H9 (cell line): ENCODE results near the gene CALHM3. TPM values are rescaled to one million over a fixed set of nuclear protein-coding genes. Genes with fewer than 3 reads are reported as not detected.

Experiments used
- DNase-seq: peaks from one replicate; pipeline ENCODE4 v3.0.0-alpha.2; 2017
- H2AFZ ChIP-seq: one replicate; pipeline ENCODE4 v1.6.1; 2013; ENCODE audit warnings: mild to moderate bottlenecking, low read length, control low read depth, moderate library complexity
- H2AK5ac ChIP-seq: 2 replicates; pipeline ENCODE4 v1.6.1; 2013; ENCODE audit warnings: low read length, control low read depth, mixed read lengths; ENCODE audit not compliant: insufficient read length
- H2BK120ac ChIP-seq: one replicate; pipeline ENCODE4 v1.6.1; 2013; ENCODE audit warnings: low read depth, mild to moderate bottlenecking, low read length, control low read depth, inconsistent platforms; ENCODE audit not compliant: poor library complexity, severe bottlenecking
- H2BK12ac ChIP-seq: 2 replicates; pipeline ENCODE4 v1.6.1; 2013; ENCODE audit warnings: low read length, control low read depth, mixed read lengths, low read depth; ENCODE audit not compliant: insufficient read length
- H2BK15ac ChIP-seq: 2 replicates; pipeline ENCODE4 v1.6.1; 2013; ENCODE audit warnings: low read depth, low read length, control low read depth
- H2BK20ac ChIP-seq: one replicate; pipeline ENCODE4 v1.6.1; 2013; ENCODE audit warnings: low read depth, mild to moderate bottlenecking, low read length, control low read depth, inconsistent platforms; ENCODE audit not compliant: poor library complexity, severe bottlenecking
- H2BK5ac ChIP-seq: 2 replicates; pipeline ENCODE4 v1.6.1; 2013; ENCODE audit warnings: low read length, control low read depth, mixed read lengths; ENCODE audit not compliant: insufficient read length
- H3K14ac ChIP-seq: 2 replicates; pipeline ENCODE4 v1.6.1; 2013; ENCODE audit warnings: low read length, control low read depth; ENCODE audit not compliant: insufficient read depth
- H3K18ac ChIP-seq: 2 replicates; pipeline ENCODE4 v1.6.1; 2013; ENCODE audit warnings: low read depth, mild to moderate bottlenecking, mixed read lengths, low read length, control low read depth; ENCODE audit not compliant: insufficient read length
- H3K23ac ChIP-seq: 2 replicates; pipeline ENCODE4 v1.6.1; 2013; ENCODE audit warnings: low read length, control low read depth, mixed read lengths, low read depth; ENCODE audit not compliant: insufficient read length
- H3K23me2 ChIP-seq: 2 replicates; pipeline ENCODE4 v1.6.1; 2013; ENCODE audit warnings: low read depth, mild to moderate bottlenecking, mixed read lengths, low read length, control low read depth; ENCODE audit not compliant: insufficient read length, poor library complexity, severe bottlenecking
- H3K27ac ChIP-seq: 2 replicates; pipeline ENCODE4 v1.5.1; 2013; ENCODE audit warnings: low read length, control low read depth, mixed read lengths, low read depth; ENCODE audit not compliant: insufficient read length
- H3K27me3 ChIP-seq: 2 replicates; pipeline ENCODE4 v1.6.1; 2013; ENCODE audit warnings: low read length, control low read depth, inconsistent platforms; ENCODE audit not compliant: insufficient read depth
- H3K4ac ChIP-seq: 2 replicates; pipeline ENCODE4 v1.6.1; 2013; ENCODE audit warnings: low read depth, mild to moderate bottlenecking, control low read depth, inconsistent platforms, low read length, moderate library complexity
- H3K4me1 ChIP-seq: 2 replicates; pipeline ENCODE4 v1.6.1; 2013; ENCODE audit warnings: low read length, control low read depth, inconsistent platforms; ENCODE audit not compliant: insufficient read depth
- H3K4me2 ChIP-seq: 2 replicates; pipeline ENCODE4 v1.6.1; 2013; ENCODE audit warnings: low read length, control low read depth, mixed read lengths; ENCODE audit not compliant: insufficient read length, insufficient read depth
- H3K56ac ChIP-seq: 2 replicates; pipeline ENCODE4 v1.6.1; 2013; ENCODE audit warnings: low read depth, mild to moderate bottlenecking, mixed read lengths, low read length, control low read depth; ENCODE audit not compliant: insufficient read length
- H3K79me1 ChIP-seq: 2 replicates; pipeline ENCODE4 v1.6.1; 2013; ENCODE audit warnings: low read depth, mild to moderate bottlenecking, moderate library complexity, low read length, control low read depth, inconsistent platforms; ENCODE audit not compliant: insufficient read depth, poor library complexity, severe bottlenecking
- H3K79me2 ChIP-seq: 2 replicates; pipeline ENCODE4 v1.6.1; 2013; ENCODE audit warnings: low read length, control low read depth, inconsistent platforms; ENCODE audit not compliant: insufficient read depth
- H3K9ac ChIP-seq: 2 replicates; pipeline ENCODE4 v1.6.1; 2013; ENCODE audit warnings: low read length, control low read depth, mixed read lengths; ENCODE audit not compliant: insufficient read length; ENCODE audit errors: extremely low read depth
- H3K9me3 ChIP-seq: one replicate; pipeline ENCODE4 v1.6.1; 2013; ENCODE audit warnings: low read depth, low read length, inconsistent platforms; ENCODE audit not compliant: control insufficient read depth
- H3T11ph ChIP-seq: one replicate; pipeline ENCODE4 v1.6.1; 2013; ENCODE audit warnings: mild to moderate bottlenecking, low read length, control low read depth, inconsistent platforms
- H4K20me1 ChIP-seq: one replicate; pipeline ENCODE4 v1.6.1; 2013; ENCODE audit not compliant: control insufficient read depth, insufficient read length, insufficient read depth
- H4K5ac ChIP-seq: 2 replicates; pipeline ENCODE4 v1.6.1; 2013; ENCODE audit warnings: low read depth, mild to moderate bottlenecking, mixed read lengths, low read length, control low read depth; ENCODE audit not compliant: insufficient read length
- H4K8ac ChIP-seq: replicated peaks from 2 replicates; pipeline ENCODE4 v1.6.1; 2013; ENCODE audit warnings: low read length, control low read depth, mixed read lengths, low read depth; ENCODE audit not compliant: insufficient read length
- H4K91ac ChIP-seq: 2 replicates; pipeline ENCODE4 v1.6.1; 2013; ENCODE audit warnings: low read depth, mild to moderate bottlenecking, moderate library complexity, mixed read lengths, low read length, control low read depth; ENCODE audit not compliant: insufficient read length
- H3K27ac Mint-ChIP-seq, 3 experiments: 2 replicates in 2 of 3; 3 replicates in 1 of 3; pipeline ENCODE4 v1.8.0; 2020 to 2021; ENCODE audit warnings: mixed read lengths in 3 of 3, mild to moderate bottlenecking in 1 of 3, moderate library complexity in 1 of 3
- H3K27me3 Mint-ChIP-seq: 2 replicates; pipeline ENCODE4 v1.8.0; 2021; ENCODE audit warnings: low read depth, mild to moderate bottlenecking, moderate library complexity, mixed read lengths
- H3K36me3 Mint-ChIP-seq, 3 experiments: 2 replicates in 2 of 3; 3 replicates in 1 of 3; pipeline ENCODE4 v1.8.0; 2020 to 2021; ENCODE audit warnings: low read depth in 3 of 3, mixed read lengths in 3 of 3; ENCODE audit not compliant: insufficient read depth in 1 of 3
- H3K4me1 Mint-ChIP-seq, 2 experiments: 2 replicates each; pipeline ENCODE4 v1.8.0; 2020; ENCODE audit warnings: mixed read lengths in 2 of 2
- H3K4me3 Mint-ChIP-seq, 2 experiments: 2 replicates in 1 of 2; 3 replicates in 1 of 2; pipeline ENCODE4 v1.8.0; 2020 to 2021; ENCODE audit warnings: mild to moderate bottlenecking in 2 of 2, mixed read lengths in 2 of 2, moderate library complexity in 1 of 2
- H3K9me3 Mint-ChIP-seq, 2 experiments: 2 replicates in 1 of 2; 3 replicates in 1 of 2; pipeline ENCODE4 v1.8.0; 2020; ENCODE audit warnings: mild to moderate bottlenecking in 2 of 2, mixed read lengths in 2 of 2, moderate library complexity in 1 of 2
- CTCF ChIP-seq: fragments of 200-600 bp; sonication (generic); conservative IDR thresholded peaks from 3 replicates; pipeline ENCODE4 v1.8.0; 2021; ENCODE audit warnings: antibody characterized with exemption, mild to moderate bottlenecking
- WGBS: extraction: QIAGEN DNeasy Blood & Tissue Kit; methylation state at CpG from one replicate; pipeline ENCODE4 v1.1.7; 2013; ENCODE audit warnings: missing lambda C conversion rate, low lambda C conversion rate, mixed read lengths; ENCODE audit not compliant: insufficient read length; ENCODE audit errors: extremely low coverage; 5-methylcytosine and 5-hydroxymethylcytosine counted together
- total RNA-seq: library from RNA; stranded (reverse); gene quantifications from 2 replicates; pipeline ENCODE4 v1.2.1, GENCODE V29; 2021

Gene CALHM3
- total RNA-seq, 1 experiment from 2014 or later = not detected

- peaks cover 40% of the 10 kb centered on the region for H3K27me3 Mint-ChIP-seq
- no peak overlapping the region for H4K8ac ChIP-seq
- H4K91ac ChIP-seq = no peak overlapping the region
- no peak overlapping the region for H3K9ac ChIP-seq
- H3K27me3 ChIP-seq = peaks cover 5% of the 10 kb centered on the region; the same call in 1 of the 2 replicates
- WGBS = no CpG with 5 or more reads among the region's 7 CpGs
- H3K4me1 ChIP-seq = no peaks in the 10 kb centered on the region
- H3K9me3 ChIP-seq = no peaks in the 10 kb centered on the region
- H3T11ph ChIP-seq = no peak overlapping the region
- no peak overlapping the region for H3K4me3 Mint-ChIP-seq
- no peak overlapping the region for H2AK5ac ChIP-seq
- no peak overlapping the region for H3K4me2 ChIP-seq
- no peak overlapping the region for H3K27ac Mint-ChIP-seq
- no peak overlapping the region for H2BK5ac ChIP-seq
- no peaks in the 10 kb centered on the region for H3K23me2 ChIP-seq
- no peak overlapping the region for H3K14ac ChIP-seq
- H3K56ac ChIP-seq = no peak overlapping the region
- H2AFZ ChIP-seq = no peak overlapping the region
- H4K20me1 ChIP-seq = no peaks in the 10 kb centered on the region
- H2BK120ac ChIP-seq = no peak overlapping the region
- H3K27ac ChIP-seq = no peak overlapping the region
- H3K18ac ChIP-seq = no peak overlapping the region
- H3K9me3 Mint-ChIP-seq = no peaks in the 10 kb centered on the region
- no peak overlapping the region for H3K4ac ChIP-seq
- no peak for TF ChIP-seq CTCF
- no peak overlapping the region for H2BK20ac ChIP-seq
- DNase-seq = no peak
- H2BK15ac ChIP-seq = no peak overlapping the region
- H3K36me3 Mint-ChIP-seq = no peaks in the 10 kb centered on the region
- no peaks in the 10 kb centered on the region for H3K79me2 ChIP-seq
- H4K5ac ChIP-seq = no peak overlapping the region
- no peaks in the 10 kb centered on the region for H3K79me1 ChIP-seq
- no peak overlapping the region for H3K23ac ChIP-seq
- H3K4me1 Mint-ChIP-seq = peaks cover 8 to 15% of the 10 kb centered on the region in 2 experiments
- H2BK12ac ChIP-seq = no peak overlapping the region
Observed at GRCh38 chr10:103499881-103500280, 20.8 kb upstream of the CALHM3 start.
